ENCODE results near the gene NLRC4. TPM values are rescaled to one million over a fixed set of nuclear protein-coding genes. Genes with fewer than 3 reads are reported as not detected.

Gene NLRC4
- total RNA-seq, 2 experiments from 2014 or later = not detected

Other genes starting within 250 kb of the NLRC4 start
- 10 to 100 TPM; 78.3 to 81.2 TPM for gene DPY30, start 225.1 kb downstream of the NLRC4 start, total RNA-seq
- 10 to 100 TPM; 18.8 to 19.5 TPM for gene SPAST, start 201.3 kb downstream of the NLRC4 start, total RNA-seq
- 10 to 100 TPM; 28.4 to 29.2 TPM for gene SLC30A6, start 99.0 kb downstream of the NLRC4 start, total RNA-seq
- gene YIPF4, start 13.0 kb upstream of the NLRC4 start, total RNA-seq = 10 to 100 TPM; 39.1 to 46.6 TPM
- 10 to 100 TPM; 71.2 to 73.6 TPM for gene BIRC6, start 92.1 kb upstream of the NLRC4 start, total RNA-seq